ENCODE results near the gene TTLL1.

The TTLL1 gene

DNA sequence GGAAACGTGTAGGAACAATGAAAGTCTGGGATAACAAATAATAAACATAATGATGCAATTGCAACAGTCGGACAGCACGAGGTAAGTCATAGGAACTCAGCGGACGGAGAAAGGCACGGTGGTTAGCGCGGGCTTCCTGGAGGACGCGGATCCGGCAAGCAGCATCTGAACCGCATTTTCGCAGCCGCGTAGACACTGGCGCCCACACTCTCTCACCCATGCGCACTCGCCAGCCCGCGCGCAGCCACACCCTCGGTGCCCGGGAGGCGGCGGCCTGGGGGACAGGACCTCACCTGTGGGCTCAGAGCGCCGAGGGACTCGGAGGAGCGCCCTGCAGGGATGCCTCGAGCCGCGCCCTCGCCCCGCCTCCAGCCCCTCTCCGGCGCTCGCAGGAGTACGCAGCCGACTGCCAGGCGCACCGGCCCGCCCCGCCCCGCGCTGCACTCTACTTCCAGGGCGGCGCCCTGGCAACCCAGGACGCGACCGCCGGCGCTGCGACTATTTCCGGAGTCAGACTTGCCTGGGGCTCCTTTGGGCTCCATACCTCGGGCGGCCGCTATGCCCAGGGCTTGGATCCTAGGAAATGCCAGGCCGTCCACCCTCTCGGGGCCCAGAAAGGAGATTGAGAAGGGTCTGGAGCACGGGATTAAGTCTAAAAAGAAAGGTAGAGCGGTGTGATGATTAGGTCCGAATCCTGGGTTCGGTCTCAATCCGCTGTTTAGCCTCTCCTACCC, at the start of gene TTLL1:
Gene TTLL1, minus strand, starts transcription at position 408 of the 734 bp plus-strand sequence. CDS start 13,805 bp downstream, outside the sequence.
- DNase-seq, result peak; percentile 95

DNA sequence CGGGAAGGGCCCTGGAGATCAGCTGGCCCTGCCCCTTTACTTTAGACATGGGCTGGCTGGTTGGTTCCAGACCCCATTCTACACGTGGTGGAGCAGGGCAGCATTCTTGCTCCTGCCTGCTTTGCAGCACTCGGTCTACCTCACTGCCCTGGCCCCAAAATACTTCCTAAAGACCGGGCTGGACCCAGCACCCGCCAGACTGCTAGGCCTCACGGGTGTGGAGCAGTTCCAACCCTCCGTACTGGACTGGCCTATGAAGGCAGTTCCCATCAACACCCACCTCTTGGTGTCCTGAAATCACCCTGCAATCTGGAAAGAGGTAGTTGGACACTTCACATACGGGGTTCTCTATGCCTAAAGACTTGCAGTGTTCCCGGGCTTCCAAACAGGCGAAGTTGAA, 47.6 kb upstream of the TTLL1 start:
- no peak for DNase-seq

DNA sequence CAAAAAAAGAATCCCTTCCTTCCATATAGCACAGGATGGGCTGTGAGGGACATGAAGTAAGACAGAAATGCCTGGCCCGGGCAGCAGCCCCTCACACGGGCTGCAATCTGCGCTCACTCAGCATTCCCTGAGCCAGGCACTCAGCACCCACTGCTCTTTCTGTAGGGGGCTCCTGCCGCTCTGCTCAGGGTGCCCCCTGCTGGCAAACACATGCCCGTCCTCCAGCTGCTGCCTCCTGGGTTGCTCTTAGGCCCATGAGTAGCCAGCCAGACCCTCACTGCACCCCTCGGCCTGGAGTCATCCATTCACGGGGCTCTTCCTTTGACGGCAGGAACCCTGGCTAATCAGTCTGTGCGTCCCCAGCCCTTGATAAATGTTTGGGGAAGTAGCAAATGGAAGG, 47.1 kb upstream of the TTLL1 start:
- DNase-seq, result peak; percentile 76

DNA sequence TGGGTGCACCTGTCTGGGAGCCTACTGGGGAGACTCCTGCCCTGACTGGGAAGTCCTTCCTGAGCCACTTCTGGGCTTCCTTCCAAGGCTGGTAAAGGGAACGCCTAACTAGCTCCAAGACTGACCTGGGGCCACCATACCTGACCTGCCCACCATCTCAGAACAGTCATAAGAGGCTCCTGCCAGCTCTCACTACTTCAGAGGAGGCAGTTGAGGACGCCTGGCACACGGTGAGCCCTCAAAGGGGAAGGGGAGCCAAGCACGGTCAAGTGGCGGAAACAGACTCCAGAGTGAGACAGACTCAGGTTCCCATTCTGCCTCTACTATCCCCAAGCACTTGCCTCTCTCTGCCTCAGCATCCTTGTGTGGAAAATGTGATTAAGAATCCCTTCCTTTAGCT, 46.4 kb upstream of the TTLL1 start:
- DNase-seq, result no peak

DNA sequence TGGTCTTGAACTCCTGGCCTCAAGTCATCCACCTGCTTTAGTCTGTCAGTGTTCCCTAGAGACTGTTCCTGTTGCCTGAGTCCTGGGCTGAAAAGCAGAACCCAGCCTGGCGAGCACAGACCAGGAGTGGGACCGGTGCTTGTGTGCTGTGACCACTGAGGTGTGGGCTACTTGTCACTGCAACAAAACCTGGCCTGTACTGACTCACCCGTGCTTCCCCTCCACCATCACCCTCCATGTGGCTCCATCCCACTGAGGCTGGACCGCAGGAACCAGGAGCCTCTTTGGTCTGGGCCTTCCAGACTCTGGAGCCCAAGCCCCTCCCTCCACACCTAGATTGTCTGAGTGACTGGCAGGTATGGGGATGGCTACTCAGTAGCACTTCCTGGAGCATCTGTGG, 45.4 kb upstream of the TTLL1 start:
- DNase-seq, result no peak

DNA sequence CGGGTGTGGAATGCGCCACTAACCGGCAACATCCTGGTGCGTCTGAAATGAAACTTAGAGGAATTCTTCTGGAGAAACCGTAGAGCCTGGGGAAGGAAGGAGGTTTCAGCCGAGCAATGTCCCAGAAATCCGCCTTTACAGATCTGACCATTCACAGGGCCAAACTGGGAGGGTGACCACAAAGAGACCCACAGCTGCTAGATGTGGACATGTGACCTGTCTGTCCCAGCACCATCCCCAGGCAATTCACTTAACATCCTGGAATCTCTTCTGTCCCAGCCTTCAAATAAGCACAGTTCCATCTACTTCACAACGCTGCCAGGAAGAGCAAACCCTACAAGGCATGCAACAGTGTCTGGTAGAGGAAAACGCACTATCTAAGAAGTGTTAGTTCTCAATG, 44.2 kb upstream of the TTLL1 start:
- no peak for DNase-seq

DNA sequence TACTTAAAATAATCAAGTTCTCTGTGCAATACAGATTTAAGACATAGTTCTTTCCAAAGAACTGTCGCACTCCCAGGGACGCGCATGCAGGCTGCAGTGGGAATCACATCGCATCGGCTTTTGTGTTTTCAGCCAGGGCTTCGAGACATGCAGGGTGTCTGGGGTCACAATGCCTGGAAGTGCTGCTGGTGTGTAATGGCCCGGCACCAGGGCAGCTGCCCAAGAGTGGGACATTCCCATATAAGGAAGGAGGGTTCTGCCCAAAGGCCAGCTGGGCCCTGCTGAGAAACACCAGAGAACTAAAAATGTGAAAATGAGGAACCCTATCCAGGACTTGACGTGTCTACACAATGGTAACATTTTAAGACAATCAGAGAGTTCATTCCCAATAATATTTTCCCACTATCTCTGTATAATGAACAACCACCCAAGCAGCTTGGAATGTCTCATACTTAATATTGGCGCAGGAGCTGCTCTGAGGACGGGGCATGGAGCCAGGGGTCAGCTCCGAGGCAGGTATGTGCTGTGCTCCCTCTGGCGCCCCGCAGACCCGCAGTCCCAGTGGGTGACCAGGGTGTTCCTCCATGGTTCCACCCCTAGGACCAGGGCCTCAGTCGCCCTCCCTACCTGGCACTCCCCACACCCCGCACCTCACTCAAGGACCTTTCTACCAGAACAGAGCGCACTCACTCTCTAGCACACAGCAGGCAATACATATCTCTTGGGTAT, 42.7 kb upstream of the TTLL1 start:
- DNase-seq, result no peak

DNA sequence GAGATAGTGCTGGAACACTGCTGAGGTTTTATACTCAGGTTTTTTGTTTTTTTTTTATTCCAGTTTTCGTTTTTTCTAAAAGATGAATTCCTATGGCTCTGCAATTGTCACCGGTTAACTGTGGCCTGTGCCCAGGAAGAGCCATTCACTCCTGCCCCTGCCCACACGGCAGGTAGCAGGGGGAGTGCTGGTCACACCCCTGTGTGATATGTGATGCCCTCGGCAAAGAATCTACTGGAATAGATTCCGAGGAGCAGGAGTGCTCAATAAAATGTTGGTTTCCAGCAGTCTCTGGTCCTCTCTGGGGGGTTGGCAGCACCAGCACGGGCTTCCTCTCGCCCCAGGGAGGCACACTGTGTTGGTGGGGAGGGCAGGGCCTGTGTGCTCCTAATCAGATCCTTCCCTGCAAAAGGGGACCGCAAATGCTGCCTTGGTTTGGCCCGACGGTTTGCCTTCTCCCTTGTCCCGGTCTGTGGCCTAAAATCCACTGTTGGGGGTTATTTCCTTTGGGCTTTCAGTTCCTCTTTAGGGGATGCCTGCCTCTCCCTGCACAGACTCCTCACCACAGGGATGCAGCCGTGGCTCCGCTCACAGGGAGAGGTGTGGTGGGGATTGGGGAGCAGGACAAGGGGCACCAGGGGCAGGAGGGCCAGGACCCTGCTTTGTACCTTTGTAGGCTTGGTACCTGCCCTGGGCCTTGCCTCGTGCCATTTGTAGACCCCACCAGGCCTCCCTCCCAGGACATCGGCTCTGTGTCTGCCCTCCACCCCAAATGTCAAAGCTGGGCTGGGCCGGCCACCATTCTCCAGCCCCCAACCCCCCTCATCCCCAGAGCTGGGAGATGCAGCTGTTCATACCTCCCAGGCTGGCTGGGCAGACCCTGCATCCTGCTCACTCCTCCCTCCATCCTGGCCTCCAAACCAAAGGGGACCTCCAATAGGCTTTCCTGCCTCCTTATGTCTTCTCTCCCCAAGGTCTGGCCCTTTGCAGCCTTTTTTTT, 40.5 kb upstream of the TTLL1 start:
- no peak for DNase-seq

DNA sequence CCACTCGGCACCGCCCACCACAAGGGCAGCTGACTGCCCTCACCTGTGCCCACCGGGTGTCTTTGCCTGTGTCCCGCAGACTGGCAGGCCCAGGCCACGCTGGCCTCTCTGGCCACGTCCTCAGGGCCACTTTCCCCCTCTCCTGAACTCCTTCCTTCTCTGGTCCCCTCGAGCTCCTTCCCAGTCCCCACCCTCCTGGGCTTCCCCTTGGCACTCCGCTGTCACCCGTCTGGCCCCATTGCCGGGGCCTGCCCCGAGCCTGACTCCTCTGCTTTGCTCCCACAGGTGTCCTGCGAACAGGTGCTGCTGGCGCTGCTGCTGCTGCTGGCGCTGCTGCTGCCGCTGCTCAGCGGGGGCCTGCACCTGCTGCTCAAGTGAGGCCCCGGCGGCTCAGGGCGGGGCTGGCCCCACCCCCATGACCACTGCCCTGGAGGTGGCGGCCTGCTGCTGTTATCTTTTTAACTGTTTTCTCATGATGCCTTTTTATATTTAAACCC, 39.8 kb upstream of the TTLL1 start:
- DNase-seq, result no peak

DNA sequence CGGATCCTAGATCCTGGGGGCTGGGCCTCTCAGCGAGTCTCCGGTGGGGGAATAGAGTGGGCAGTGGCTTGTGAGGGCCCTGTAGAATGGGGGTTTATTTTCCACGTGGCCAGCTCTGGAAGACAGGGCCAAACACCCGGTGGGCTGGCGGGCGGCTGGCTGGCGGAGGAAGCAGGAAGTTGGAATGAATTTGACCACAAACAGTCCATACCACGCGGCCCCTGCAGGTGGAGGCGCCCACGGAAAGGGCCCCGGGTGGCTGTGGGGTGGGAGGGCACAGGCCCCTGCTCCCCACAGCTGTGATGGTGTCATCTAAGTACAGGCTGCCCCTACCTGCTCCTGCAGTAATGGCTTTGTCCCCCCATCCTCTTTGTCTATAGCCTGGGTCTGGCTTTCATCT, 38.9 kb upstream of the TTLL1 start:
- DNase-seq, result no peak

DNA sequence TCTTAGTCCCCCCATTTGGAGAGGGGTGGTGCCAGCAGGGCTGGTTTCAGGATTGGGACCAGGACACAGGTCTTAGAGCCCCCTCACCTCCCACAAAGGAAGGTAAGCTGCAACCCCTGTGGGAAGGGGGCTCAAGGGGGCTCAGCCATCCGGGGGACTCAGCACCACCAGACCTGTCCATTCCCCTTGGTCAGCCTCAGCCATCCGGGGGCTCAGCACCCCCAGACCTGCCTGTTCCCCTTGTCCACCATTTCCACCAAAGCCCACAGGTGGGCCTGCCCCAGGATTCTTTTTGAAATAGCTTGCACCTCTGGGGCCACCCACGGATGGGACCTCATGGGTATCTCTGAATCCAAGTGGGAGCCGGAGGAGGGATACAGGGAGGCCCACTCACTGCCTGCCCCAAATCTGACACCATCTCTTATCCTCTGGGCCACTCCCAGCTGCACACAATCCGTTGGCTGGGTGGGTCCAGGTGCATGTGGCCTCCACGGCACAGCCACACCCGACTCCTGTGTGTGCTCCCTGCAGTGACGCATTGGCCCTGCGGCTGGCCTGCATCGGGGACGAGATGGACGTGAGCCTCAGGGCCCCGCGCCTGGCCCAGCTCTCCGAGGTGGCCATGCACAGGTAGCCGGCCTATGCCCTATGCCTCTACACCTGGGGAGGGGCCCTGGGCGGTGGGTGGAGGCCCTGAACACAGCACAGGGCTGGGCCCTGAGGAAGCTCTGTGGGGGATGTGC, 38.1 kb upstream of the TTLL1 start:
- no peak for DNase-seq

DNA sequence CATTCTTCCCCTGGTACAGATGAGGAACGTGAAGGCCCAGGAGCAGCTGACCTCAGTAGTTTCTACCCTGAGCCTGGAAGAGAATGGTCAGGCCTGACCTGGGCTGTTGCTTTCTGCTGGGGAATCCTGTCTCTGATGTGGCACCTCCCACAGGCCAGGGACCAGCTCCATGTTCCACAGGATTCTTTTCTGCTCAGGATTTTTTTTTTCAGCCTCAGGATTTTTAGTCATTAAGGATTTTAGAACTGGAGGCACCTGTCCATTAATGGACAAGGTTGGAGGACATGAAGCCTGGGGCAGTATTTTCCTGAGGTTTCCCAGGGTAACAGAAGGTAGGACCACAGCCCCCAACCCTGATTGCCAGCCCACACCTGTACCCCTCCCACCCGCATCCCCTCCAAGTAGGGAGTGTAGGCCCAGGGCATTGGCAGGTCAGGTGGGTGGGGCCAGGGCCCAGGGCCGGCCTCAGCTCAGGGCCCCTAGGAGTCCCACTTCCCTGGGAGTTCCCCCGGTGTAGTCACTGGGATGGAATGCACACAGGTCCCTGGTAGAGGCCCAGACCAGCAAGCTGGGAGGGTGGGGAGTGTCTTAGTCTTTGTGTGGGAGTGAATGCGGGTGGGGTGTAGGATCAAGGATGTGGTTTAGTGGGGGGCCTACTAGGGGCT, 37.4 kb upstream of the TTLL1 start:
- DNase-seq, result no peak

DNA sequence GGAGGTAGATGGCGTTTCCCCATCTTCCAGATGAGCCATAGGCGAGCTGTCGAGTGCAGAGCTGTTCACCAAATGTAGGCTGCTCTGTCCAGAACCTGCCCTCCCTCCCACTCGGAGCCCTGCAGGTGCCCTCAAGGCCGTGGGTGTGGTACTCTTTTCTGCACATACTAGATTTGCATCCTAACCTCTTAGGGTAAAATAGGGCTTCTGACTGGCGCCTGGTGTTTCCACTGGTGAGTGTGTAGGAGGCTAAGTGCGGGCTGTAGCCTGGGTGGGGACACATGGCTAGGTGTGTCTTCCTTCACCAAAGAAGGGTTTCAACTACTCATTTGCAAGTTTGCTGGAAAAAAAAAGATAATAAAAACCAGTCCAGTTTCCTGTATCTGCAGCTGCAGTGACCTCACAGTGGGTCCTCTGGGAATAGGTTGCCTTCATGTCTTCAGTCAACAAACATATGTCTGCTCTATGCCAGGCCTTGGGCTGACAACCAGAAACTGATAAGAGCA, 29.8 kb upstream of the TTLL1 start:
- no peak for DNase-seq

DNA sequence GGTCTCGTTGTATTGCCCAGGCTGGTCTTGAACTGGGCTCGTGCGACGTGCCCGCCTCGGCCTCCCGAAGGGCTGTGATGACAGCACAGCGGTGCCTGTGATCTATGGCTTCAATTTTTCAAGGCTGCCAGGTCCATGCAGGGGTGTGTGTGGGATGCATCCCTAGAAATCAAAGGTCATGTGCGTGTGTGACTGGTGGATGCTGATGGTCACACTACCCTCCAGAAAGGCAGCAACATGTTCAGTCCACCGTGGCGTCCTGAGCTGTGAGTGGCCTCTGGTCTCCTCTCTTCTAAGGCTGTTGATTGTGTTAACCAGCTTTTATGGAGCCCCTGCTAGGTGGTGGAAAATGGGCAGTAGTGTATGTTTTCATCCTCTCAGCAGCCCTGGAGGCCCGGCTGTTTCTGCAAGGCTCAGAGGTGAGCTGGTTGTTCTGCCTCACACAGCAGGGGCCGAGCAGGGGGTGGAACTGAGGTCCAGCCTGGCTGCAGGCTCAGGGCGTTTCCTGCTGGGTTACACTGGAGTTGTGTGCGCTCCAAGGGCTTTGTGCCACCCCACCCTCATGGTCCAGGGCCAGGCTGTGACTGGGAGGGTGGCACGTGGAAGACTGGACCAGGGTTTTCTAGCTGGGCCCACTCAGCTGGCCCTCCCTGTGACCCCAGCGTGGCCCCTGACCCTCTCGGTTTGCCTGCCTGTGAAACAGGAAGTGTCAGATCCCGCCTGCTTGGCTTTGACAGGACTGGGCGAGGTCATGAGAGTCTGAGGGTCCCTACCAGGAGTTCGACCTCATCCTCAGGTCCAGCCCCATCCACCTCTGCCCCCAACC, 29.0 kb upstream of the TTLL1 start:
- DNase-seq, result no peak

DNA sequence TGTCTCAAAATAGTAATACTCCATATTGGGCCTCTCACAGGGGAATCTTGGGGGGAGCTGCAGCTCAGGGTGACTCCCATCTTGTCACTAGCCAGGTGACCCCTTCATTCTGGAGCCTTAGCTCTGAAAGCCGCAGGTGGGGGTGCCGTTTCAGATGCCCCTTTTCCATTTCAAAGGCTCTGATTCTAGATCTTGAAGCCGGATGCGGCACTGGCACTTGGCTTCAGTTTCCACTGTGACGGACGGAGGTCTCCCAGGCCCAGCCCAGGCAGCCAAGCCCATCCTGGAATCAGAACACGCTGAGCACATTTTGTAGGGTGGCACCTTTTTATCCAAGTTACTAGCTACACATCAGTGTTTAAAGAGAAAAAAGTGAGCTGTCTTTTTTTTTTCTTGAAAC, 27.7 kb upstream of the TTLL1 start:
- no peak for DNase-seq

DNA sequence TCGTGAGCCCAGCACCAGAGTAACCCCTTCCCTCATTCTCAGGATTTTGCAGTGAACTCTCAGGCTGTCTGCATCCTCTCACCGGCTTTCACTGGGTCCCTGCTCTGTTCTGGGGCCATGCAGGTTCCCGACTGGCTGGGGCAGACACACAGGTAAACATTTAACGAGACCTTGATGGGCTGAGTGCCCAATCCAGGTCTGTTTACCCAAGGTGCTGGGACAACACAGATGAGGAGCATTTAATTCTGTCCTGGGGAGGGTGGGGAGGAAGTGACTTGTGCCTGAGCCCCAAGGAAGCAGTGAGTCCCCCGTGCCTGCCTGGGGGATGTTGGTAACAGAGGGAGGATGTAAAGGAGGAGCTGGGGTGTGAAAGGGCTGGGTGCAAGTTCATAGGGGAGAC, 25.8 kb upstream of the TTLL1 start:
- DNase-seq, result no peak

DNA sequence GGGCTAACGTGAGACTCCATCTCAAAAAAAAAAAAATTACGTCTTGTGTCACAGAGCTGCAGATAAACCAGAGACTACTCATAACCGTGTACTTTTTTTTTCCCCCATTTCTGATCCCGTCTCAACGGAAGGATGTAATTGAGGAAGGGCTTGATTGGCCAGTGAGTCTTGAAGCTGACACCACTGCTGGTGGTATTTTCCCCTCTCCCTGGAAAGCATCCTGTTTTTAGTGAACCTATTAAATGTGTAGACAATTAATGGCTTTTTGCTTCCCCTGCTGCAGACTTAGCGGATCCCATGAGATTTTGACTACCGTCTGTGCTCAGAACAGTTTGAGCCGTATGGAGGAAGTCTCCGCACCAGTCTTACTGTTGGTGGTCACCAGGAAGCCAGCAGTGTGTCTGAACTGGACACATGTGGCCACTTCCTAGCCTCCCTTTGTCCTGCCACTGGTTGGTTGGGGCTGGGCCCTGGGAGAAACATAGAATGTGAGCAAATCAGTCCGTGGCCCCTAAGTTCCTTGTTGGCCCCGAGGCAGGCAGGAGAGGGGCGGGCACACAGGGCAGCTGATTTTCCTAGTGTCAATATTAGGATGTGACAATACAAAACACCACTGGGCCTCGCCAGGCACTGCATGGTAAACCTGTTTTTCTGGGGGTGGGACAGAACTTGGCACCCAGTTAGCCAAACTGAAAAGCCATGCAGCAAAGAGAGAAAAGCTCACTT, 24.5 kb upstream of the TTLL1 start:
- no peak for DNase-seq

DNA sequence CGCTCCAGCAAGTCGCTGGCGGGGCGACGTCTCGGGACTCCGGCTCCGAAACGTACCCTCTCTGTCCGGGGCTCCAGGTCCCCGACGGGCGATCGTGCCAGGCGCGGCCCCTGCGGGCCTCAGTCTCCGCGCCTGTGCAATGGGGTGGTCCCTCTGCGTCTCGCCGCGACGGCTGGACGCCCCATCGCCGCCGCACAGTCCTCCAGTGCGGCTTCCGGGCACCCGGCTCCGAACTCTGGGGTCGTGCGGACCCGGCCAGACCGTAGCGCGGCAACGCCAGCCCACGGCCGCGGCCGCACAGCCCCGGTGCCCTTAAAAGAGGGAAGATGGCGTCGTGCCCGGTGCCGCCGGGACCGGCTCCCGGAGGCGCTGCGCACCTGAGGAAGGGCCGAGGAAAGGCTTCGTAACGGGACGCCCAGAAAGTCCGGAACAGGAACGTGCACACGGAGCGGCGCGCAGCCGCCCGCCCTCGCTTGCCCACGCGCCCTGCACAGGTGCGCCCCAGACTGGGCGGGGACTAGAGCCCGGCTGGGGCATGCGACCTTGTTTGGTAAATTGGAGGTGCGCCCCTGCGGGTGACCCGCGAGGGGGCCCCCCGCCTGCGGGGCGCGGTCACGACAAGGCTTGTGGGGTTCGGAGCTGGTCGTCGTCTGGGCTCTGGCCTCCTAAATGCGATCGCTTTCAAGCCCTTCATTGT, 21.9 kb upstream of the TTLL1 start:
- DNase-seq, result peak; percentile 79

DNA sequence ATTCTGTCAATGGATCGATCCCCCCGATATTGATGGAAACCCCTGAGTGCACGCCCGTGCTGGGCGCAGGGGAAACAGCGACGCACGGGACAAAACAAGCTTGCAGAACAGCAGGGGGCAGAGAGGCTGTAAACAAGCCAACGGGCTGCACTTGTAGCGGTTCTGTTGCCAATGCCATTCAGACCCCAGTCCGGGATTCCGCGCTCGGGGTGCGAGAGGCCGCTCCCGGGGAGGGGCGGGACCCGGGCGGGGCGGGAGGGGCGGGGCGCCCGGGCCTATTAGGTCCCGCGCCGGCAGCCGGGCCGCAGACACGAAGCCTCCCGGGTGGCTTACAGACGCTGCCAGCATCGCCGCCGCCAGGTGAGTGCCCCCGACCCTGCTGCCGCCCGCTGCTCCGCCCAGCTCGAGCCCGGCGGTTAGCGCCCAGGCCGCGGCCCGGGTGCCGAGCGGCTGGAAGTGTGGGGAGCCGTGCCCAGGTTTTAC, 21.3 kb upstream of the TTLL1 start, which contains the start of gene BIK:
Gene BIK, plus strand, starts transcription at position 307 of the 483 bp plus-strand sequence. CDS start 13,273 bp downstream, outside the sequence.
- peak; percentile 80 for DNase-seq

All from activated effector memory CD4-positive, alpha-beta T cell treated with anti-CD3 and anti-CD28 coated beads, Interleukin-2, amount 50 U/mL, for 16 hours (primary cell).